Thyroid gland (tissue), 4 donors: Measurements from ENCODE around the gene CDPF1. TPM values are rescaled to one million over a fixed set of nuclear protein-coding genes. Genes with fewer than 3 reads are reported as not detected.

ENCODE experiments used
- DNase-seq, 2 donors: peaks; one replicate each; pipeline ENCODE4 v3.0.0-alpha.2; 2019
- H3K27ac ChIP-seq, 3 donors: fragments of 200-600 bp; sonication (generic); 1 replicate in 2 of 3; 2 replicates in 1 of 3; pipeline ENCODE4 v1.5.1; 2016 to 2019; ENCODE audit warnings: mild to moderate bottlenecking in 1 of 3, moderate library complexity in 1 of 3
- H3K27me3 ChIP-seq: fragments of 200-600 bp; sonication (generic); one replicate; pipeline ENCODE4 v1.5.1; 2019
- H3K36me3 ChIP-seq, 2 donors: fragments of 200-600 bp; sonication (generic); one replicate each; pipeline ENCODE4 v1.5.1; 2016 to 2019
- H3K4me1 ChIP-seq, 2 donors: fragments of 200-600 bp; sonication (generic); one replicate each; pipeline ENCODE4 v1.5.1; 2017 to 2019
- H3K4me3 ChIP-seq, 3 donors: fragments of 200-600 bp; sonication (generic); replicated peaks in 1 of 3; 1 replicate in 2 of 3; 2 replicates in 1 of 3; pipeline ENCODE4 v1.5.1; 2016; ENCODE audit warnings: mild to moderate bottlenecking in 1 of 3
- H3K9me3 ChIP-seq: fragments of 200-600 bp; sonication (generic); one replicate; pipeline ENCODE4 v1.5.1; 2017
- CTCF ChIP-seq, 6 experiments: fragments of 200-600 bp in 3 of 6; fragments of 450-650 bp in 3 of 6; sonication (generic) in 3 of 6; IDR thresholded peaks; one replicate each; pipeline ENCODE4 v1.5.1; 2016 to 2019; ENCODE audit warnings: antibody characterized with exemption in 6 of 6, mild to moderate bottlenecking in 2 of 6, inconsistent platforms in 1 of 6, moderate library complexity in 1 of 6
- POLR2A ChIP-seq, 2 donors: fragments of 450-650 bp; IDR thresholded peaks; one replicate each; pipeline ENCODE4 v1.6.1; 2017; ENCODE audit warnings: antibody characterized with exemption in 2 of 2, mild to moderate bottlenecking in 2 of 2, moderate library complexity in 1 of 2
- WGBS, 2 donors: methylation state at CpG; one replicate each; pipeline ENCODE4 v1.1.5; 2017; 5-methylcytosine and 5-hydroxymethylcytosine counted together
- intact Hi-C: fragments of 100-400 bp; cut with DNase I; formaldehyde crosslinking; loops from one replicate; pipeline ENCODE4 v1.15.1; 2023
- total RNA-seq, 4 donors: library from RNA; depleted of rRNA; stranded (reverse); fragments of >200 nt; gene quantifications; one replicate each; pipeline ENCODE4 v1.2.3, GENCODE V29; 2016

Gene CDPF1
- total RNA-seq, 4 donors from 2014 or later = 12.8 to 34.4 (median 16.4) TPM

GRCh38 chr22:46195487-46196165 lies 54.5 kb downstream of the CDPF1 start:
- 89 to 93% methylated on average over 18 of the region's 18 CpGs for WGBS, 2 donors
- intact Hi-C loops = no loop called here
- Histone ChIP-seq H3K27me3 (no peaks in the 10 kb centered on the region), H3K27ac (no peak overlapping the region), H3K4me3 (no peak overlapping the region), H3K4me1 (peaks cover 3 to 5% of the 10 kb centered on the region in 2 donors), H3K36me3 (peaks cover 0 to 10% of the 10 kb centered on the region in 2 donors), H3K9me3 (no peaks in the 10 kb centered on the region)
- DNase-seq = no peak
- no peak for TF ChIP-seq CTCF (IDR thresholded peaks at IDR 0.05)
- no peak for TF ChIP-seq POLR2A (IDR thresholded peaks at IDR 0.05)

Other genes starting within 250 kb of the CDPF1 start
- gene PPARA, start 99.8 kb downstream of the CDPF1 start, total RNA-seq = 10 to 100 TPM; 26.9 to 41.9 (median 37.4) TPM
- gene PKDREJ, start 13.1 kb upstream of the CDPF1 start, total RNA-seq = under 1 TPM in 3 of 4 donors, not detected in 1; 0.10 to 0.21 (median 0.11) TPM
- gene TTC38, start 17.7 kb upstream of the CDPF1 start, total RNA-seq = 10 to 100 TPM; 30.2 to 81.9 (median 51.1) TPM
- under 1 TPM in 3 of 4 donors, not detected in 1; 0.22 to 0.27 (median 0.25) TPM for gene GTSE1, start 46.6 kb upstream of the CDPF1 start, total RNA-seq
- 100 to 1,000 TPM in 1 of 4 donors, 10 to 100 TPM in 3; 30.7 to 113 (median 49.0) TPM for gene TRMU, start 85.4 kb upstream of the CDPF1 start, total RNA-seq